ENCODE results near the gene MYG1. TPM values are rescaled to one million over a fixed set of nuclear protein-coding genes. Genes with fewer than 3 reads are reported as not detected.

MYG1 gene
- total and polyA plus RNA-seq, 2 of the 4 experiments (the other 2 are of a cell fraction) = 49.8 to 63.7 TPM

DNA sequence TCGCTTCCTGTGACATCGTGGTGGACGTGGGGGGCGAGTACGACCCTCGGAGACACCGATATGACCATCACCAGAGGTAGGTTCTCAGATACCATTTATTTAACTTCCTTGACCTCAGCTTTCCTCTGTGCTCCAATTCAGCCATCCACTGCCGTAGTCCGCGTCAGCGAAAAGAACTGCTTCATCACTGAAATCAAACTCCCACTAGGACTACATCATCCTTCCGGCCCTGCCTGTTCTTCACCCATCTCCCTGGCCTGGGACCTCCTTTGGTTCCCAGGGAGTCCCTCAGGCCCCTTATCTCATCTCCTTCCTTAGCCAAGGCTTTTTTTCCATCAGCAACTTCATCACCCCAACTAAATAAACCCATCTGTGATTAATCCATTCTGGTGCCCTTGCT lies 692 bp downstream of the MYG1 start:
- Histone ChIP-seq H3K27me3 (ENCODE audit: control insufficient read depth, insufficient read depth, low read length) (no peaks in the 10 kb centered on the region), H2AK5ac (ENCODE audit: low read depth, low read length) (peak overlapping the region; percentile 91), H3K9ac (ENCODE audit: low read depth, low read length) (peak overlapping the region; percentile 94), H2BK5ac (ENCODE audit: low read depth, low read length, poor library complexity, severe bottlenecking) (peak overlapping the region; percentile 84), H3K56ac (ENCODE audit: extremely low read depth, insufficient read depth, low read length) (peak overlapping the region; percentile 82), H3K9me1 (ENCODE audit: insufficient read depth, low read length) (peaks cover 14% of the 10 kb centered on the region; the same call in 1 of the 2 replicates), H3K4me2 (ENCODE audit: low read depth, low read length) (peak overlapping the region; percentile 94), H4K91ac (ENCODE audit: insufficient read depth, low read depth, low read length) (peak overlapping the region; percentile 92), H4K20me1 (ENCODE audit: insufficient read depth, low read length) (peaks cover 5% of the 10 kb centered on the region; the same call in 1 of the 2 replicates), H2BK15ac (ENCODE audit: low read depth, low read length) (peak overlapping the region; percentile 60; the same call in 2 of the 3 replicates), H4K8ac (ENCODE audit: low read depth in 2 of 2, low read length in 2 of 2) (peak overlapping the region; percentile 84 to 92), H3K23ac (ENCODE audit: low read depth, low read length) (peak overlapping the region; percentile 64), H3K4me3 (ENCODE audit: insufficient read depth, low read depth, low read length) (peak overlapping the region; percentile 64), H2AK9ac (replicated peaks; ENCODE audit: low read depth, low read length, poor library complexity) (peak overlapping the region; percentile 98), H3K27ac (ENCODE audit: insufficient read depth, low read length) (peak overlapping the region; percentile 86), H2BK20ac (ENCODE audit: low read depth, low read length) (0 out of 2 replicates have a peak overlapping the region, but pooled peaks have one; percentile 16), H3K79me1 (ENCODE audit: low read depth in 1 of 2, low read length in 2 of 2) (peaks cover 20 to 68% of the 10 kb centered on the region in 2 experiments), H3K18ac (ENCODE audit: low read depth, low read length) (peak overlapping the region; percentile 26), H3K4me1 (ENCODE audit: control insufficient read depth, insufficient read depth, low read length) (peaks cover 16% of the 10 kb centered on the region), H2BK120ac (ENCODE audit: low read depth, low read length) (peak overlapping the region; percentile 28; the same call in 1 of the 2 replicates), H3K14ac (replicated peaks; ENCODE audit: low read depth, low read length) (peak overlapping the region; percentile 59), H3K36me3 (ENCODE audit: control insufficient read depth, insufficient read depth, low read length) (peaks cover 16% of the 10 kb centered on the region), H4K5ac (ENCODE audit: low read depth, low read length) (peak overlapping the region; percentile 61), H3K4ac (ENCODE audit: low read depth, low read length) (peak overlapping the region; percentile 89), H2AFZ (replicated peaks; ENCODE audit: low read length, poor library complexity) (peak overlapping the region; percentile 95), H3K9me3 (ENCODE audit: control insufficient read depth, insufficient read depth, low read length) (no peaks in the 10 kb centered on the region)
- DNase-seq (peak; percentile 77), ATAC-seq (ENCODE audit: low read depth) (peak; percentile 12)
- TF ChIP-seq MAFK (IDR thresholded peaks at IDR 0.05; ENCODE audit: low read depth, low read length) (peak; percentile 73), POLR2A (IDR thresholded peaks at IDR 0.05; ENCODE audit: low read depth, low read length) (0 out of 2 replicates have a peak, but pooled peaks have one; percentile 67), CHD1 (IDR thresholded peaks at IDR 0.05; ENCODE audit: low read depth, low read length) (no peak), SMC3 (IDR thresholded peaks at IDR 0.05; ENCODE audit: low read depth, low read length) (0 out of 2 replicates have a peak, but pooled peaks have one; percentile 8)
- in situ Hi-C loops (cut with MboI; ENCODE audit: low sequenced_read_pairs) (no loop called here), dilution Hi-C loops (cut with HindIII; ENCODE audit: low sequenced_read_pairs, unreplicated experiment) (no loop called here), intact Hi-C loops (cut with micrococcal nuclease) (no loop called here)
- POLR2A ChIA-PET (ENCODE audit: unreplicated experiment) = interaction anchor here (0.5 kb wide), 1 partner anchor 967 kb away, joined by 5 read pairs; no protein-coding TSS in a partner anchor
- CTCF ChIA-PET = interaction anchor here (0.5 kb wide), 1 partner anchor 25 kb away, joined by 3 read pairs; no protein-coding TSS in a partner anchor
- 0% methylated on average over 10 of the region's 12 CpGs; no CpG with 5 or more reads in 1 of the 2 experiments for WGBS, 2 experiments (ENCODE audit: extremely low coverage in 2 of 2, insufficient read length in 1 of 2)
- BruUV-seq (replicated peaks) = no TSS peak

Data from IMR-90 (cell line).